Neural progenitor cell (in vitro differentiated cells): ENCODE results near the gene GCN1. TPM values are rescaled to one million over a fixed set of nuclear protein-coding genes. Genes with fewer than 3 reads are reported as not detected.

Experiments used
- DNase-seq: peaks from one replicate; pipeline ENCODE4 v3.0.0-alpha.2; 2016; ENCODE audit warnings: low spot score
- H2AFZ ChIP-seq: fragments of 200-600 bp; sonication (generic); replicated peaks from 2 replicates; pipeline ENCODE4 v1.6.1; 2016; ENCODE audit warnings: antibody characterized with exemption
- H3F3A ChIP-seq: fragments of 200-600 bp; sonication (generic); 2 replicates; pipeline ENCODE4 v1.6.1; 2016; ENCODE audit warnings: antibody characterized with exemption, low read depth
- H3K27ac ChIP-seq: fragments of 200-600 bp; sonication (generic); 2 replicates; pipeline ENCODE4 v1.5.1; 2016; ENCODE audit warnings: mild to moderate bottlenecking
- H3K27me3 ChIP-seq: fragments of 200-600 bp; sonication (generic); 2 replicates; pipeline ENCODE4 v1.6.1; 2016; ENCODE audit warnings: mild to moderate bottlenecking, moderate library complexity
- H3K36me3 ChIP-seq: fragments of 200-600 bp; sonication (generic); 2 replicates; pipeline ENCODE4 v1.5.1; 2016
- H3K4me1 ChIP-seq: fragments of 200-600 bp; sonication (generic); 2 replicates; pipeline ENCODE4 v1.6.1; 2016; ENCODE audit warnings: mixed run types
- H3K4me2 ChIP-seq: fragments of 200-600 bp; sonication (generic); 2 replicates; pipeline ENCODE4 v1.6.1; 2016
- H3K4me3 ChIP-seq: fragments of 200-600 bp; sonication (generic); 2 replicates; pipeline ENCODE4 v1.5.1; 2016
- H3K79me2 ChIP-seq: fragments of 200-600 bp; sonication (generic); 2 replicates; pipeline ENCODE4 v1.6.1; 2016; ENCODE audit warnings: low read depth
- H3K9ac ChIP-seq: fragments of 200-600 bp; sonication (generic); 2 replicates; pipeline ENCODE4 v1.6.1; 2016
- H3K9me3 ChIP-seq: fragments of 200-600 bp; sonication (generic); 2 replicates; pipeline ENCODE4 v1.5.1; 2016; ENCODE audit warnings: low read depth
- H4K20me1 ChIP-seq: fragments of 200-600 bp; sonication (generic); 2 replicates; pipeline ENCODE4 v1.6.1; 2016; ENCODE audit warnings: low read depth
- H3K27ac Mint-ChIP-seq: 3 replicates; pipeline ENCODE4 v1.8.0; 2021; ENCODE audit warnings: mixed read lengths
- H3K27me3 Mint-ChIP-seq: 2 replicates; pipeline ENCODE4 v1.8.0; 2022; ENCODE audit warnings: low read depth, mild to moderate bottlenecking, inconsistent platforms, moderate library complexity, mixed read lengths; ENCODE audit not compliant: insufficient read depth
- H3K36me3 Mint-ChIP-seq: 3 replicates; pipeline ENCODE4 v1.8.0; 2021; ENCODE audit warnings: mixed read lengths
- H3K4me1 Mint-ChIP-seq: 3 replicates; pipeline ENCODE4 v1.8.0; 2021; ENCODE audit warnings: mixed read lengths
- H3K4me3 Mint-ChIP-seq: 3 replicates; pipeline ENCODE4 v1.8.0; 2021; ENCODE audit warnings: mild to moderate bottlenecking, moderate library complexity, mixed read lengths
- H3K9me3 Mint-ChIP-seq: 3 replicates; pipeline ENCODE4 v1.8.0; 2020; ENCODE audit warnings: mixed read lengths
- CTCF ChIP-seq: fragments of 200-600 bp; sonication (generic); IDR thresholded peaks from 2 replicates; pipeline ENCODE4 v1.5.1; 2017; ENCODE audit warnings: antibody characterized with exemption, mild to moderate bottlenecking
- EZH2 ChIP-seq: fragments of 200-600 bp; sonication (generic); IDR thresholded peaks from 2 replicates; pipeline ENCODE4 v1.6.1; 2017; ENCODE audit warnings: antibody characterized with exemption, mild to moderate bottlenecking, moderate library complexity
- EZH2phosphoT487 ChIP-seq: fragments of 200-600 bp; sonication (generic); IDR thresholded peaks from 2 replicates; pipeline ENCODE4 v1.6.1; 2017; ENCODE audit warnings: antibody characterized with exemption
- total RNA-seq: library from RNA; depleted of rRNA; stranded (reverse); fragments of >200 nt; gene quantifications from 2 replicates; pipeline ENCODE4 v1.2.3, GENCODE V29; 2015; ENCODE audit warnings: low replicate concordance

The GCN1 gene
- total RNA-seq, 1 donor from 2014 or later: 60.9 TPM

GRCh38 chr12:120101617-120102016, 92.9 kb downstream of the GCN1 start:
- H3K4me3 ChIP-seq: no peak overlapping the region
- peaks cover 3% of the 10 kb centered on the region for H3K27me3 Mint-ChIP-seq
- no peaks in the 10 kb centered on the region for H3K36me3 ChIP-seq
- peak overlapping the region; percentile 14 for H3K27ac Mint-ChIP-seq
- H3K9me3 Mint-ChIP-seq: no peaks in the 10 kb centered on the region
- H2AFZ ChIP-seq: no peak overlapping the region
- no peaks in the 10 kb centered on the region for H3K27me3 ChIP-seq
- H3K9me3 ChIP-seq: no peaks in the 10 kb centered on the region
- peaks cover 16% of the 10 kb centered on the region for H3K79me2 ChIP-seq
- peaks cover 7% of the 10 kb centered on the region for H3K4me1 Mint-ChIP-seq
- no peak for DNase-seq
- TF ChIP-seq CTCF: no peak
- TF ChIP-seq EZH2: no peak
- TF ChIP-seq EZH2phosphoT487: no peak
- peak overlapping the region; percentile 37 for H3K27ac ChIP-seq
- no peaks in the 10 kb centered on the region for H3K4me1 ChIP-seq
- H3K4me2 ChIP-seq: no peak overlapping the region
- H3K36me3 Mint-ChIP-seq: peaks cover 14% of the 10 kb centered on the region
- H3F3A ChIP-seq: peaks cover 6% of the 10 kb centered on the region
- no peak overlapping the region for H3K4me3 Mint-ChIP-seq
- peaks cover 14% of the 10 kb centered on the region for H4K20me1 ChIP-seq
- peak overlapping the region; percentile 25 for H3K9ac ChIP-seq

- Mint-ChIP-seq H3K36me3 (peaks cover 14% of the 10 kb centered on the region), H3K27me3 (peaks cover 3% of the 10 kb centered on the region), H3K27ac (peak overlapping the region; percentile 14), H3K4me3 (no peak overlapping the region), H3K4me1 (peaks cover 10% of the 10 kb centered on the region), H3K9me3 (no peaks in the 10 kb centered on the region)
- H4K20me1 ChIP-seq: peaks cover 14% of the 10 kb centered on the region
- no peak for TF ChIP-seq EZH2phosphoT487
- TF ChIP-seq EZH2: no peak
- no peak for TF ChIP-seq CTCF
- H3K4me2 ChIP-seq: no peak overlapping the region
- H3K9ac ChIP-seq: peak overlapping the region; percentile 25
- no peaks in the 10 kb centered on the region for H3K36me3 ChIP-seq
- no peak overlapping the region for H3K4me3 ChIP-seq
- no peak overlapping the region for H2AFZ ChIP-seq
- peak overlapping the region; percentile 37 for H3K27ac ChIP-seq
- H3K27me3 ChIP-seq: no peaks in the 10 kb centered on the region
- peaks cover 6% of the 10 kb centered on the region for H3F3A ChIP-seq
- H3K9me3 ChIP-seq: no peaks in the 10 kb centered on the region
- peaks cover 2% of the 10 kb centered on the region for H3K4me1 ChIP-seq
- no peak for DNase-seq
- H3K79me2 ChIP-seq: peaks cover 14% of the 10 kb centered on the region
These were observed 93.3 kb downstream of the GCN1 start for GRCh38 chr12:120101182-120101581.

GRCh38 chr12:120100630-120101029, 93.9 kb downstream of the GCN1 start:
- Histone ChIP-seq H3K79me2 (peaks cover 9% of the 10 kb centered on the region), H3K4me2 (no peak overlapping the region), H3F3A (peaks cover 5% of the 10 kb centered on the region), H3K4me3 (no peak overlapping the region), H3K36me3 (no peaks in the 10 kb centered on the region), H3K27me3 (no peaks in the 10 kb centered on the region), H3K27ac (no peak overlapping the region), H4K20me1 (peaks cover 14% of the 10 kb centered on the region), H2AFZ (no peak overlapping the region), H3K9ac (peak overlapping the region; percentile 25), H3K9me3 (no peaks in the 10 kb centered on the region), H3K4me1 (peaks cover 7% of the 10 kb centered on the region)
- no peak for DNase-seq
- Mint-ChIP-seq H3K27ac (no peak overlapping the region), H3K36me3 (peaks cover 11% of the 10 kb centered on the region), H3K27me3 (peaks cover 3% of the 10 kb centered on the region), H3K4me1 (peaks cover 16% of the 10 kb centered on the region), H3K4me3 (no peak overlapping the region), H3K9me3 (no peaks in the 10 kb centered on the region)
- TF ChIP-seq EZH2: no peak
- TF ChIP-seq EZH2phosphoT487: no peak
- TF ChIP-seq CTCF: no peak
